Measurements from ENCODE around the gene ATN1.

ATN1 gene

DNA sequence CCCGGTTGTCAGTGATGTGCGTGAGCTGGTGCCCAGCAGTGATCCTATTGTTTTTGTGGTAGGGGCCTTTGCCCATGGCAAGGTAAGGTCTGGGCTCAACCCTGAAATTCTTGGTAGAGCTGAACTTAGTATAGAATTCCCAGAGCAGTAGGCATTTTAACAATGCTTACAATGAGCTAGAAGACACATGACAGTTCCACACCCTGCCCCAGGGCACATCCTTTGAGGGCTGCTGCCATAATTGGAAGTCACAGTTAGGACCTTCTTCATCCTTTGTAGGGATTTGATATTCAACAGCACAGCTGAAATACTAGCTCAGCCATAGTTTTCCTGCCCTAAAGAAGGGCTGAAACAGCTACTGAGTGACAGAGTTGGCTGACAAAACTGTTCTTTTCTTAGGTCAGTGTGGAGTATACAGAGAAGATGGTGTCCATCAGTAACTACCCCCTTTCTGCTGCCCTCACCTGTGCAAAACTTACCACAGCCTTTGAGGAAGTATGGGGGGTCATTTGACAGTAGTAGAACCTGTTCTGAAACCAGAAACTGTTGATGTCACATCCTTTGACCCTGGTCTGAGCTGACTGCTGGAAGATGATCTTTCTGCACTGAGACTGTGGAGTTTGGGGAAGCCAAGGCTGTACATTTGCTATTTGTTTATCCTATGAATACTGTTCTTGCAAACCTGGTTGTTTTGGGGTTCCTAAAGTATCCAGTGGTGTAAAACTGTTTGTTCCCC, 47.7 kb downstream of the ATN1 start:
- DNase-seq (ENCODE audit: low read depth): no peak

DNA sequence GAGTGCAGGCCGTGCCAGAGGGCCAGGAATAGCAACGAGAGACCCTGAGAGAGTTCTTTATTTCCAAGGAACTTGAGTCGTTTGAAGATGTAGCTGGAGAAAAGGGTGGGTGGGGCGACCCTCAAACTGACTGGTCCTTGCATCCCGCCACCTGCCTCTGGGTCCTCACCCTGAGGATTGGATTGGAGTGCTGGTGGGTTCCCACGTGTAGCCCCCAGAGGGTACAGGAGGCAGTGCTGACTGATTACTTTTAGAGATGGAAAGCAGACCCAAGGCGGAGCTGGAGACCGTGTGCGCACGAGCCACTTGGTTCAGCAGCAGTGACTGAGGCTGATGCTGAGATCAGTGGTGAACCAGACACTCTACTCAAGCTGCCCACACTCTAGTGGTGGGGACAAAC, 49.9 kb downstream of the ATN1 start:
- DNase-seq (ENCODE audit: low read depth): no peak

DNA sequence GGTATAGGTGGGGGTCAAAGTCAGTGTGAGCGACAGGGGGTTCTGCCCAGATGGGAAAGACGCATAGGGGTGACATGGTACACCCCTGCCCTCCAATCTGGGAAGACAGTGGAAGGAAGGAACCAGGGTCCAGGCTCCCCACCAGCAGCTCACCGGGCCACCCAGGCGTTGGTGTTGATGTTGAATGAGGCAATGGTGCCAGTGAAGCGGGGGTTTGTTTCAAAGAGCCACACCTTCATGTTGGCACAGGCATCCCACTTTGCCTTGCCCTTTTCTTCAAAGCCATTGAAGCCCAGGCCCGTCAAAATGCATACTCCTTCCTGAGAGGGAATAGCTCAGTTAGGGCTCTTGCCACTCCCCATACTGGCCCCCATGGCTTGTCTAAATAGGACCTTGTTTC, 50.4 kb downstream of the ATN1 start:
- no peak for DNase-seq (ENCODE audit: low read depth)

DNA sequence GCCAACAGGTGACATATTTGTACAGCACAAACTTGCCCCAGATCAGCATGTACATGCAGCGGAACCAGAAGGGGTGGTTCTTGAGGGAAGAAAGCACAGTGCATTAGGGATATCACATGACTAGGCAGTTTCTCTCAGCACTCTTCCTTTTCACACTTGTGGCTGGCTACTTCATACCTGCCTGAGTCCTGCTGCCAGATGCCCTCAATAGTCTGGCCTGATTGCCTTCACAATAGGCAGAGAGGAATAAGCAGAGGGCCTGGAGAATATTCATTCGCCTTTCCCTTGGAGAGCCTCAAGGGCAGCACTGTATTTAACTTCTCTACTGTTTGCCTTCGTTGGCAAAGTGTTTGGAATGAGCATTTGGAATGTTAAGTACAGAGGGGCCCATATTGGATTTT, 50.9 kb downstream of the ATN1 start:
- no peak for DNase-seq (ENCODE audit: low read depth)

DNA sequence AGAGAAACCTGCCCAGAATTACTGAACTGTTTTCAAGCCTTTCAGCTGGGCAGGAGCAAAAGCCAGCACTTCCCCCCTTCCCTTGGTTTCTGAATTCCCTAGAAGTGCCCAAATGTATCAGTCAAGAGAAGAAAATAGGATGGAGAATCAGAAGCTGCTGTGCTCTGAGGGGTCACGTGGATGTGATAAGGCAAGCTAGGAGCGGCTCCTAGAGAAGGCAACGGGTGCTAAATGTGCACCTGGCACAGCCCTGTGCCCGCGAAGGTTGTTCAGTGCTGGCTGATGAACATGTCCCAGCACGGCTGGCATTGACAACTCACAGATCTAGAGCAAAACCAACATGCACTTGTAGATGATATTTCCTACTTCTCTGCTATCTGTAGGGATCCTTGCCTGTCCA, 51.3 kb downstream of the ATN1 start:
- no peak for DNase-seq (ENCODE audit: low read depth)

DNA sequence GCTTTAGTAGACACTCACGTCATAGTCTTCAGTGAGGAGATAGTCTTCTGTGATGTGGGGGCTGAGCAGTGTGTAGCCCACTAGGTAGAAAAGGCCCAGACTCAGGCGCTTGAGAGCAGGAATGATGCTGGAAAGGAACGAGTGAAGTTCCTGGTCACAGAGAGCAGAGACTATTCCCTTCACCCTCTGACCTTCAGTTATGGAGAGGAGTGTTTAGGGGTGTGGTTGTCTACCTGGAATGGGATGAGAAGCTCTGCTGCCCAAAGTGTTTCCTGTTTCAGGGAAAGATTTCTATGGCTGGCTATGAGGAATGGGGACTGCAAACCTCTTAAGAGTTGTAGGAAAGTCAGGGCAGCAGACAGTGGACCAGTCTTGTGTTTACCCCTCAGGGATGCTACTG, 51.7 kb downstream of the ATN1 start:
- no peak for DNase-seq (ENCODE audit: low read depth)

DNA sequence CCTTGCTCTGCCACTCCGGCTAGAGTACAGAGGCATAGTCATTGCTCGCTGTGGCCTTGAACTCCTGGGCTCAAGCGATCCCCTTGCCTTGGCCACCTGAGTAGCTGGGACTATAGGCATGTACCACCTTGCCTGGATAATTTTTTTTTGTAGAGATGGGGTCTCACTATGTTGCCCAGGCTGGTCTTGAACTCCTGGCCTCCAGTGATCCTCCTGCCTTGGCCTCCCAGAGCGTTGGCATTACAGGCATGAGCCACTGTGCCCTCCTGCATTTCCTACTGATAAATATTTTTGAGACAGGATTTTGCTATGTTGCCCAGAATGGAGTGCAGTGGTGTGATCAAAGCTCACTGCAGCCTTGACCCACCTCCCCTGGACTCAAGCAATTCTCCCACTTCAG, 52.3 kb downstream of the ATN1 start:
- DNase-seq (ENCODE audit: low read depth): no peak

DNA sequence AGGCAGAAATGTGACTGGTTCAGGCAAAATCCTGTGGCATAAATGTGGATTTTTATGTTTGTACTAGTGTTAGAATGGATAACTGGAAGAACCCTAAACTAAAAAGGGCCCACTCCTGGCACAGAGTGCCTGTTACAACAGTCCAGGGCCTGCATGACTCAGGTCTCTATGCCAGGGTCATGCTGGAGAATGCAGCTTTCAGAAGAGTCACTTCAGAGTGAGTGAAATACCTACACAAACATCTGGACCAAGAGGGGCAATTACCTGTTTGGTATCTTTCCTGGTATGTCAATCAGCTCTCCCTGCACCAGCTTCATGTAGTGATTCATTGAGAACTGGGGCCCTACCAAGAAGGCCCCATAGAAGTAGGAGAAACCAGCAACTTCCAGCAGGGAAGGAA, 53.0 kb downstream of the ATN1 start:
- no peak for DNase-seq (ENCODE audit: low read depth)

DNA sequence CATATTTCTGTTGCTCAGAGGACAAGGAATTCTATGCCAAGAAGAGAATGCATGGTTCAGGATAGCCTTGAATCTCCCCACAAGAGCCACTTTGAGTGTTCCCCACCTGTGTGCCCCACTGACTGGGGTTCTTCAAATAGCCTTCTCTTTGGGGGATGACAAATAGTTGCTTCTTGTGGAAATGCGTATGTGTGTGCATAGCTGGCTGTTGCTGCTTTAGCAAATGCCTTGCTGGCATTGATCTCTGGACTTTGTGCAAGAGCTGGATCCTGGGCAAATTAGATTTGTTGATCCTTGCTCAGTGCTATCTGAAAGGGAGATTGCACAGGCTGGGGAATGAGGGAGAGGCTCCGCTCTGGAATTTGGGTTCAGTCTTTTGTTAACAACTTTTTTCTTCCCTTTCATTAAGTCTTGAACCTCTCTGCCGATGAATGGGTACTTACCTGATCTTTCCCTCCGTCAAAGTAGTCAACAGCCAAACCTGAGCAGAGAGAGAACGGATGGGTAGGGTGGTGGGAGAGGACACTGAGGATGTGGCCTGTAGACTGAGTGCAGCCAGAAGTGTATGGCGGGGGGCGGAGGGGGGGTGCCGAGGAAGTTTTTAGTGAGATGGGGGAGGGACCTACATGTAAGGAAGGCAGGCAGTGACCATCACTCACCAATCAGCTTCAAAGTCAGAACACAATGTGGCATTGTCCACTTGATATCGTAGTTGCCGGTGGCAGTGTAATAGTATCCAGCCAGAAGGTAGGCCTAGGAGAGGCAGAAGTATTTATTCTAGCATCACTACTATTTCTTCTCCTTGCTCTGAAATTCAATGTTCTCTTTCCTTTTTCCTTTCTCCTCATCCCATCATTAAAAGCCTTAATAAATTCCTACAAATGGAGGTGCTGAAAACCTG, 53.6 kb downstream of the ATN1 start:
- no peak for DNase-seq (ENCODE audit: low read depth)

DNA sequence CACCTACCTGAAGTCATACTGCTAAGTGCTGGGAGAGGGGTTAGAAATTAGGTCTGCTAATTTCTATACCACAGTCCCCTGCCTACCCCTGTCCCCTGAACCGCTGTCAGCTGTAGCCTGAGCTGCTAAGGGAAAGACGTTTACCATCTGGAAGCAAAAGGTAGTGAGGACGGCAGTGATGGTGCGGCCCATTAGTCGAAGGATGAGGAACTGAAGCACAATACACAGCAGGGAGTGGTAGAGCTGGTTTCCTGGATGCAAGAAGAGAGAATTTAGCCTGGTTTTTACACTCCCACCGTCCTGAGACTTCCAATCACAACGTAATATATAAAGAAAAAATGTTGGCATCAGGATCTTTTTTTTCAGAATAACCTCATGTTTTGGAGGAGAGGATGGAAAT, 54.8 kb downstream of the ATN1 start:
- no peak for DNase-seq (ENCODE audit: low read depth)

DNA sequence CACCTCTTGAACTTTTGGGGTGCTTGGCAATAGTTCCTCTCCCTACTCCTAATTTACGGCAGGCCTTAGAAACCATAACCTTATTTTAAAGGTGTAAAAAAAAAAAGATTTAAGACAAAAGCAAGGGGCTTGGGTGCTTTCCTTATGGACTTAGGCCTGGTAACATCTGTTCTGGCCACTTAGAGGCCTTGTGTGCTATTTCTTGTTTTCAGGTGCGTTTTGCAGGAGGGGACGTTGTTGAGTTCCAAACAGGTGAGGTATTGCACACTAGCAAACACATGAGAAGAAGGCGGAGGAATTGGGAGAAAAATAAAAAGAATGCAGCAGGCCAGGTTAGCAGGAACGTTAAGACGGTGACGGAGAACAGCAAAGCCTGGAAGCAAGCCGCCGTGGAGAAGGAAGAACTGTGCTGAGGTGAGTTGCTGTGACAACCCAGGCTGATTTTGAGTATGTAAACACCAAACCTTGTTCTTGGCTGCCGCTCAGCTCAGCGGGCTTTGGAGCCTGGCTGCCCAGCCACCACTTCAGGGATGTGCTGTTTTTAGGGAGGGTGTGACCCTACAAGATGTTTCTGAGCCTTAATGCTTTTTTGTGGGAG, 60.3 kb downstream of the ATN1 start:
- no peak for DNase-seq (ENCODE audit: low read depth)

Data from stimulated activated CD4-positive, alpha-beta T cell treated with anti-CD3 and anti-CD28 coated beads, Interleukin-2, amount 100 ng/mL, for 4 hours (primary cell).